MCF 10A (cell line): ENCODE data around the gene CFAP90. TPM values are rescaled to one million over a fixed set of nuclear protein-coding genes. Genes with fewer than 3 reads are reported as not detected.

Source experiments
- BruUV-seq: library from RNA; stranded (reverse); fragments of 400-500 nt; replicated peaks from 2 replicates; lab custom pipeline; 2021; lab: Mats Ljungman, UMichigan
- CTCF ChIA-PET: fragments of 300-600 bp; sonication (Branson Sonifier 250); formaldehyde crosslinking; extraction: SDS; loops from one replicate; lab custom pipeline; 2021; ENCODE audit warnings: antibody characterized with exemption, inconsistent platforms; lab: Yijun Ruan, JAX
- POLR2A ChIA-PET: fragments of 300-600, 350-650 bp; sonication (Branson Sonifier 250); formaldehyde crosslinking; extraction: SDS; loops from one replicate; lab custom pipeline; 2020; ENCODE audit warnings: antibody characterized with exemption, inconsistent platforms; lab: Yijun Ruan, JAX
- DNase-seq: peaks from one replicate; pipeline ENCODE4 v3.0.0-alpha.2; 2018; ENCODE audit not compliant: unreplicated experiment
- H3K27ac Mint-ChIP-seq: one replicate; pipeline ENCODE4 v1.8.0; 2022; ENCODE audit warnings: mild to moderate bottlenecking, low read depth, mixed read lengths; ENCODE audit not compliant: unreplicated experiment
- H3K27me3 Mint-ChIP-seq: one replicate; pipeline ENCODE4 v1.8.0; 2022; ENCODE audit warnings: mixed read lengths; ENCODE audit not compliant: insufficient read depth, unreplicated experiment
- H3K36me3 Mint-ChIP-seq: one replicate; pipeline ENCODE4 v1.8.0; 2022; ENCODE audit warnings: mild to moderate bottlenecking, moderate library complexity, mixed read lengths; ENCODE audit not compliant: insufficient read depth, unreplicated experiment
- H3K4me1 Mint-ChIP-seq: one replicate; pipeline ENCODE4 v1.8.0; 2022; ENCODE audit warnings: mixed read lengths; ENCODE audit not compliant: insufficient read depth, unreplicated experiment
- H3K4me3 Mint-ChIP-seq: one replicate; pipeline ENCODE4 v1.8.0; 2022; ENCODE audit warnings: mild to moderate bottlenecking, moderate library complexity, mixed read lengths; ENCODE audit not compliant: unreplicated experiment
- H3K9me3 Mint-ChIP-seq: one replicate; pipeline ENCODE4 v1.8.0; 2022; ENCODE audit warnings: mixed read lengths; ENCODE audit not compliant: unreplicated experiment
- CTCF ChIP-seq: fragments of 200-600 bp; IDR thresholded peaks from one replicate; pipeline ENCODE4 v1.8.0; 2022; ENCODE audit warnings: antibody characterized with exemption, mild to moderate bottlenecking; ENCODE audit not compliant: unreplicated experiment
- intact Hi-C: fragments of 100-400 bp; cut with micrococcal nuclease; formaldehyde crosslinking; loops from 2 replicates; pipeline ENCODE4 v1.14.1; 2022
- total RNA-seq: library from RNA; stranded (reverse); gene quantifications from 2 replicates; pipeline ENCODE4 v1.2.3, GENCODE V29; 2022

Gene CFAP90
- total RNA-seq, 1 experiment from 2014 or later: not detected

GRCh38 chr5:7852988-7853387 lies 2.1 kb upstream of the CFAP90 start:
- Mint-ChIP-seq H3K27me3 (peaks cover 14% of the 10 kb centered on the region), H3K9me3 (no peaks in the 10 kb centered on the region), H3K4me1 (no peaks in the 10 kb centered on the region), H3K36me3 (no peaks in the 10 kb centered on the region), H3K4me3 (no peak overlapping the region), H3K27ac (no peak overlapping the region)
- TF ChIP-seq CTCF: no peak
- CTCF ChIA-PET: interaction anchor here (0.9 kb wide), 1 partner anchor 100 kb away, joined by 3 read pairs; no protein-coding TSS in a partner anchor
- POLR2A ChIA-PET: no interaction called here
- DNase-seq: no peak
- intact Hi-C loops: no loop called here
- BruUV-seq: no TSS peak

- Mint-ChIP-seq H3K27me3 (peaks cover 14% of the 10 kb centered on the region), H3K4me1 (no peaks in the 10 kb centered on the region), H3K4me3 (no peak overlapping the region), H3K36me3 (no peaks in the 10 kb centered on the region), H3K27ac (no peak overlapping the region), H3K9me3 (no peaks in the 10 kb centered on the region)
- intact Hi-C loops: no loop called here
- ChIA-PET POLR2A (no interaction called here), CTCF (interaction anchor here (0.9 kb wide), 1 partner anchor 100 kb away, joined by 3 read pairs; no protein-coding TSS in a partner anchor)
- no peak for TF ChIP-seq CTCF
- no TSS peak for BruUV-seq
- DNase-seq: no peak
Observed at GRCh38 chr5:7852542-7852941, 1.6 kb upstream of the CFAP90 start.

GRCh38 chr5:7851617-7852289 lies 820 bp upstream of the CFAP90 start:
- no peak overlapping the region for H3K4me3 Mint-ChIP-seq
- H3K36me3 Mint-ChIP-seq: no peaks in the 10 kb centered on the region
- intact Hi-C loops: no loop called here
- peaks cover 14% of the 10 kb centered on the region for H3K27me3 Mint-ChIP-seq
- no peaks in the 10 kb centered on the region for H3K9me3 Mint-ChIP-seq
- no peak overlapping the region for H3K27ac Mint-ChIP-seq
- no peak for TF ChIP-seq CTCF
- no peak for DNase-seq
- ChIA-PET POLR2A (no interaction called here), CTCF (interaction anchor here (0.5 kb wide), 1 partner anchor 976 kb away, joined by 3 read pairs; no protein-coding TSS in a partner anchor)
- BruUV-seq: no TSS peak
- no peaks in the 10 kb centered on the region for H3K4me1 Mint-ChIP-seq

GRCh38 chr5:7851240-7851592 lies 283 bp upstream of the CFAP90 start:
- ChIA-PET POLR2A (no interaction called here), CTCF (interaction anchor here (0.5 to 1.4 kb wide), 2 partner anchors 34 to 975 kb away, joined by 3 to 4 read pairs; no protein-coding TSS in a partner anchor)
- BruUV-seq: no TSS peak
- no peak for DNase-seq
- Mint-ChIP-seq H3K27ac (no peak overlapping the region), H3K4me1 (no peaks in the 10 kb centered on the region), H3K4me3 (no peak overlapping the region), H3K36me3 (no peaks in the 10 kb centered on the region), H3K9me3 (no peaks in the 10 kb centered on the region), H3K27me3 (peaks cover 14% of the 10 kb centered on the region)
- intact Hi-C loops: no loop called here
- TF ChIP-seq CTCF: no peak
